Measurements from ENCODE around the gene RFNG.

The RFNG gene

DNA sequence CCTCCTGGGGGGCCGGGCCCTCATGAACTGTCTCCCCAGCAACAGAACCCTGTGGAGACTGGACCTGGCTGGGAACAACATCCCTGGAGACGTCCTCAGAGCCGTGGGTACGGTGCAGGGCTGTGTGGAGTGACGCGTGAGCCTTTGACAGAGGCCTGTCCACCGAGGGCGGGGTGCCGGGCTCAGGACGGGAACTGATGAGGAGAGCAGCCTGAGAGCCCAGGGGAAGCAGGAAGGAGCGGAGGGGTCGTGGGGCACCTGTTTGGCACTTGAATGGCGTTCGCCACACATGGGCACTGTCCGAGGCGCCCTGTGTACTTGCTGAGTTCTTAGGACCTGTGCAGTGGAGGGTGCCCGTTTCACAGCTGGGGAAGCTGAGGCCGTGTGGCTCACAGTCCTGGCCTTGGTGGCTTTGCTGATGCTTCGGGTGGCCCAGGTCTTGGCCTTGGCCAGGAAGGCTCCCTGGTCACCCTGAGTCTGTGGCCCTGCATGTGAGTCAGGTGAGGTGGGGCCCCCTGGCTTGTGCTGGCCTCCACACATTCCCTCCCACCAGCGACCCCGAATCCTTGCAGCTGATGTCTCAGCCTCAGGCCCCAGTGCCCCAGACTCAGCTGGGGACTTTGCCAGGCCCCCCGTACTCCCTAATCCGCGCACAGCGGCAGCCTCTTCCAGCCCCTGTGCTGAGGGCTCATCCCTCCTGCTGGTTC is 26.1 kb downstream of the RFNG start:
- no peak for DNase-seq (ENCODE audit: low read depth in 2 of 2)

DNA sequence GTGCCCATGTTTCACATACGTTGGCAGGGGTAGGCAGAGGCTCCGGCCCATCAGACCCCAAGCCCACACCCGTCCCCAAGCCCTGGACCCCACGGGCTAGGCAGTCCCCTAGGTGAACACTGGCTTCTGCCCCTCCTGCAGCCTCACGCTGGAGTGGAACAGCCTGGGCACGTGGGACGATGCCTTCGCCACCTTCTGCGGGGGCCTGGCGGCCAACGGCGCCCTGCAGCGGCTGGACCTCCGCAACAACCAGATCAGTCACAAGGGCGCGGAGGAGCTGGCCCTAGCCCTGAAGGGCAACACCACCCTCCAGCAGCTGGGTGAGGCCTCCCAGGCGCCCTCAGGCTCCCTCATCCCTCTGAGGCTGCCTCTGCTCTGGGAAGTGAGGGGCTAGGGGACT is 26.8 kb downstream of the RFNG start:
- no peak for DNase-seq (ENCODE audit: low read depth in 2 of 2)

- no peak for DNase-seq (ENCODE audit: low read depth in 2 of 2)
These were observed 28.0 kb downstream of the RFNG start for GRCh38 chr17:82023447-82024241.

DNA sequence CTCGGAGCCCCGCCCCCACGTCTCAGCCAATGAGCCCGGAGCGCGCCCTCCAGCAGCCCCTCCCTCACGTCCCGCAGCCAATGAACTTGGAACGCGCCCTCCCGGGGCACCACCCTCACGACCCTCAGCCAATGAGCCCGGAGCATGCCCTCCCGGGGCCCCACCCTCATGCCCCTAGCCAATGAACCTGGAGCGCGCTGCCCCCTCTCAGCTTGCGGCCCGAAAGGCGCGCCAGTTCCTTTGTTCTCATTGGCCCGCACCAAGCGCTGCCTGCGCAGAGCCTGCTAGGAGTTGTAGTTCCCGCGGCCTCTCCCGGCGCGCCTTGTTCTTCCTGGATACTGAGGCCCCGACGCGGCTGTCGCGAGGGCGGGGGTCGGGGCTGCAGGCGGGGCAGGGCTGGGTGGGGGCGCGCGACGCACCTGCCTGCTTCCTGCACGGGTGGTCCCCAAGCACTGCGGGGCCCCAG is 28.6 kb downstream of the RFNG start, which contains the start of gene LRRC45:
Gene LRRC45, plus strand, starts transcription at position 325 of the 466 bp plus-strand sequence. CDS start 339 bp downstream, outside the sequence.
- peak; percentile 99 to 100 for DNase-seq (ENCODE audit: low read depth in 2 of 2)

GRCh38 chr17:82022310-82022980 is 29.2 kb downstream of the RFNG start, which contains the start of gene CENPX:
TSS of gene CENPX (minus strand) at chr17:82022878. CDS start at chr17:82022861, 17 bp downstream.
- no peak for DNase-seq (ENCODE audit: low read depth in 2 of 2)

GRCh38 chr17:82021900-82022309 is 29.7 kb downstream of the RFNG start:
- no peak for DNase-seq (ENCODE audit: low read depth in 2 of 2)

- DNase-seq (ENCODE audit: low read depth in 2 of 2) = no peak
These were observed 30.3 kb downstream of the RFNG start for GRCh38 chr17:82021107-82021899.

DNA sequence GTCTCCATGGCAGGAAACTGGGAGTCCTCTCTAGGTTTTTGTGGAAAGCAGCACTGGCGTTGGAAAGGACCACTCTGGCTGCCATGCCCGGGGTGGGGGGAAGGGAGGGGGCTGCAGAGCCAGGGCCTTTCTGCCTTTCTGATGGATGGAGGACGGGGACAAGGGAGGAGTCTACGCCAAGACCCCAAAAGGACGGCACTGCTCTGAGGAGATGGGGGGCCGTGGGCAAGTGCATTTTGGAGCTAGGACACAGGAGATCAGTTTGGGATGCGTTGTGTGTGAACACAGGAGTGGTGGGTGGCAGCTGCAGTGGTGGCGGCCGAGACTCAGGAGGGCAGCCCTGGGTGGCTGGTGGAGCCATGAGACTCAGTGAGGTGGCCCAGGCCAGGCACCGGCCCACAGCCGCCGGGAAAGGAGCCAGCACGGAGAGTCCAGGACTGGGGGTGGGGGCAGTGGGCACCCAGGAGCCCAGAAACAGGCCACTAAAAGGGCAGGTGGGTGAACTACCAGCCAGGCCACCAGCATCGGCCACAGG is 31.0 kb downstream of the RFNG start:
- no peak for DNase-seq (ENCODE audit: low read depth in 2 of 2)

DNA sequence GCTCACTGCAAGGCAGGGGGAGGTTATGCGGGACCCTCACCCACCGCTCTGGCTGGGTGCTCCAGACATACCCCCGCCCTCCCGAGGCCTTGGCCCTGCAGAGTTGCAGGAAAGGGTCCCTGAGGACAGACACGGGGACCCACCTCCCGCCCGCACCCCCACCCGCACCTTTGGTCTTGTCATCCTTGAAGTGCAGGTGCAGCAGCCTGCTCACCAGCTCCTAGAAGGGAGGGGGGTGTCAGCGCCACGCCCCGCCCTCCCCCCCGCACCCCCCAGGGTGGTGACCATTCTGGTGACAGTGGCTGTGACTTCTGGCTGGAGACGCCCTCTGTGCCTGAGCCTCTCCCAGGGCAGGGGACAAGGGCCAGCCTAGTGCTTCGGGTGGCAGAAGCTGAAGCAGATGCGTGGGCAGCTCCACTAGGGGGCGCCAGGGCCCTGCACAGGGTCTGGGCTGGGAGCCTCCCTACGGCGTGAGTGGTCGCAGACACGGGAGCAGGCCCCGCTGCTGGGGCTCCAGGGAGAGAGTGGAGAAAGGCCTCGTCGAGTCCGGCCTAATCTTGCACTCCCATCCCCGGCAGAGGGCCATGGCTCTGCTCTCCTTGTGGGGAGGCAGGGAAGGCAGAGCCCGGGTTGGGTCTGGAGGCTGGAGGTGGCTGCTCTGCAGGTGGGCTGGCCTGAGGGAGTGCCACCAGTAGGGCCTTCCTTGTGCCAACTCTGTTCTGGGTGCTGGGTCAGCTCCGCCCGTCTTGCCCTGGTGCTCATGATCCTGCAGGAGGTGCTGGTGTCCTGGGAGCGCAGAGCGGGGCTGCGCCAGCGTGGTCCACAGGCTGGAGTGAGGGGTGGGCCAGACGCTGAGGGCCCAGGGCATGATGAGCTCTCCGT is 31.7 kb downstream of the RFNG start:
- DNase-seq (ENCODE audit: low read depth in 2 of 2) = peak; percentile 21 to 33

DNA sequence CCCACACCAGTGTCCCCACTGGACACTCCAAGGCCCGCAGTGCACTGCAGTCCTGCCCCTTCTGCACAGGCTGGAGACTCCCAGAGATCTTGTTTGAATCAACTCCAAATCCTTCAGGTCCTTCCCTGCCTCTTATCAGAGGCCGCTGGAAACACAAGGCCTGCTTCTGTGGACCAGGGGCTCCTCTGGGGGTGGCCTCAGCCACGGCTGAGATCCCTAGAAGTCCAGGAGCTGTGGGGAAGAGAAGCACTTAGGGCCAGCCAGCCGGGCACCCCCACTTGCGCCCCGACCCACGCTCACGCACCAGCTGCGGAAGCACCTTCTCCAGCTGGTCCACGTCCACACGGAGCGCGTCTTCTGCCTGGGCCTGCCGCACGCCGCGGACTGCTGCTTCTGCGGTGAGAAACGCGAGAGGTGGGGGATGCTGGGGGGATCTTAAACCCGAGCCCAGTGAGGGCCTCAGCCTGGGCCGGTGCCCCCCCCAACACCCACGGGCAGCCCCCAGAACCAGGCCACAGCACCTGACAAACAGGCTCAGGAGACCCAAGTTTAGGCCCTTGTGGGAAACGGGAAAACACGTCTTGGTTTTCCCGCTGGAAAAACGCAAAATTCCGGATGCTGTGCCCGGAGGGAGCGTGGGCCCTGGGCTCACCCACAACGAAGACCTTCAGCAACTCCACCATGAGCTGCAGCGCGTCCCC is 32.5 kb downstream of the RFNG start:
- DNase-seq (ENCODE audit: low read depth in 2 of 2) = no peak

DNA sequence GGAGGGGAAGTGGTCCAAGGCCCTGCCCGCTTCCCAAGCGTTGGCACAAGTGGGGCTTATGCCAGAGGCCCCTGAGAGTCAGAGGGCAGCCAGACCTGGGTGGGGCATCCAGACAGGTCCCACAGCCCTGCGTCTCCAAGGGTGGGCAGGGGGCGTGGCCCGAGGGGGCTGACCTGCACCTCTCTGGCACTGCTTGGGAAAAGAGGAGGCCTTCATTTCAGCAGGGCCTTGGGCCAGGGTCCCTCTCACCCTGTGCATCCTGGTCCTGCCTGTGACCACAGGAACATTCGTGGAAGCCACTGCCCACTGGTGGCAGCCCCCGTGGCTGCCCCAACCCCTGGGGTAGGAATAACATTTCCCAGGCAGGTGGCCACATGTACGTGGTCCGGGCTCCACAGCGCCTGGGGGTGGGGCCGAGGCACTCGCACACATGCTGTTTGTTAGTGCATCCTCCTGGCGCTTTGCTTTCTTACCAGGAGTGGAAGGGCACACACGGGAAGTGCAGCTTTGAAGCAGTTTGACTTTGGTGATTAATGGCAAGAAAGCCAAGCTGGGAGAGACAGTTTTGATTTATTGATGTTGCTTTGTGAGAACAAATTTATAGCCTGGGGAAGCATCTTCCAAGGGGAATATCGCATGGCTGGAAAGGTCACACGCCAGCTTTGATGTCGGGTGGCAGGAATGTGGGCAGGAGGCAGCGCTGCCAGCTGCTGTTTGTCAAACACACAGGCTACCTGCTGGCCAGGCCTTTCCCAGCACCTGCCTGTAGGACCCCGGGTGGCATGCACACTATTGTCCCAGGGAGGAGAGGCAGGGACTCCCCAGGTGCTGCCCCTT is 33.2 kb downstream of the RFNG start:
- no peak for DNase-seq (ENCODE audit: low read depth in 2 of 2)

- DNase-seq (ENCODE audit: low read depth in 2 of 2) = no peak
These were observed 33.9 kb downstream of the RFNG start for GRCh38 chr17:82017612-82018151.

DNA sequence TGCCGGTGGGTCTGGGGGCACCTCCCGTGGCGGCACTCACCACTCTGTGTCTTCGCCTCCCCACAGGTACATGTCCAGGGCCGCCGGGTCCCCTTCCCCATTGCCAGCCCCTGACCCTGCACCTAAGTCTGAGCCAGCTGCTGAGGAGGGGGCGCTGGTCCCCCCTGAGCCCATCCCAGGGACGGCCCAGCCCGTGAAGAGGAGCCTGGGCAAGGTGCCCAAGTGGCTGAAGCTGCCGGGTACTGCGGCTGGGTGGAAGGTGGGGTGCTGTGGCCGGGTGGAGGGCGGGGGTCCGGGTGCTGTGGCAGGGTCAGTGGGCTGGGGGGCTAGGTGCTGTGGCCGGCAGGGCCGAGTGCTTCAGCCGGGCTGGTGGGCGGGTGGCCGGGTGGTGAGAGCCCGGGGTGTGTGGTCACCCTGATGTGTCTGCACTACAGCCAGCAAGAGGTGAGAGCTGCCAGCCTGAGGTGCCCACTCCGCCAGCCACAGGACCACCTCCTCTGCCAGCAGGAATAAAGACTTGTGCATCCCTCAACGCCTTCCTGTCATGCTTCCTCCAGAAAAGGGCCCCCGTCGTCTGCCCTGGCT is 34.6 kb downstream of the RFNG start:
- no peak for DNase-seq (ENCODE audit: low read depth in 2 of 2)

DNA sequence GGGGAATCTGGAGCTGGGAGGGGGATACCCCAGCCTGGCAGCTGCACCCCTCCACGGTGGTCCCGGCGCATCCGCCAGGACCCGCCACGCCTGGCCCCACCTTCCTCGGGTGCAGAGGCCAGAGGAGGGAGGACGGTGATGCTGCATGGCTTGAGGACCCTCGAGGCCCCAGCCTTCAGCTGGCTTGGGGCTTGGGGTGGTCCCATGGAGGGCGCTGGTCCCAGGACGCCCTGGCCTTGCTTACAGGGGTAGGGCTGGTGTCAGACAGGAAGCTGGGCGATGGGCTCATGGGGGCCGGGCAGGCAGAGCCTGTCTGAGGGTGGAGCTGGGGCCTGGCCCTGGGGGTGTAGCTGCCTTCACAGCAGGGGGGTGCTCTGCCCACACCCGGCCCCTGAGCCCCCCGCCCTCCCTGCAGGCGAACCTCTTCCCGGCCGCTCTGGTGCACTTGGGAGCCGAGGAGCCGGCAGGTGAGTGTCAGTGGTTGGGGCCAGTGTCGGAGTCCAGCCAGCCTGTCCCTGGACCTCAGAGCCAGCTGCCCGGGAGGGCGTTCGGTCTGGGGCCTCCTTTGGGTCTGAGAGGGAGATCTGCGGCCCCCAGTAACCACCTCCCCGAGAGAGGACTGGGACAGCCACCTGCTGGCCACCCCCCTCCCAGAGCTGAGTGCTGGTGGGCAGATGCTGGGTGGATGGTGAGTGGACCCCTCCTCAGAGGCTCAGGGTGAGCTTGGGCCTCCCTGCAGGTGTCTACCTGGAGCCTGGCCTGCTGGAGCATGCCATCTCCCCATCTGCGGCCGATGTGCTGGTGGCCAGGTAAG is 35.3 kb downstream of the RFNG start:
- no peak for DNase-seq (ENCODE audit: low read depth in 2 of 2)

DNA sequence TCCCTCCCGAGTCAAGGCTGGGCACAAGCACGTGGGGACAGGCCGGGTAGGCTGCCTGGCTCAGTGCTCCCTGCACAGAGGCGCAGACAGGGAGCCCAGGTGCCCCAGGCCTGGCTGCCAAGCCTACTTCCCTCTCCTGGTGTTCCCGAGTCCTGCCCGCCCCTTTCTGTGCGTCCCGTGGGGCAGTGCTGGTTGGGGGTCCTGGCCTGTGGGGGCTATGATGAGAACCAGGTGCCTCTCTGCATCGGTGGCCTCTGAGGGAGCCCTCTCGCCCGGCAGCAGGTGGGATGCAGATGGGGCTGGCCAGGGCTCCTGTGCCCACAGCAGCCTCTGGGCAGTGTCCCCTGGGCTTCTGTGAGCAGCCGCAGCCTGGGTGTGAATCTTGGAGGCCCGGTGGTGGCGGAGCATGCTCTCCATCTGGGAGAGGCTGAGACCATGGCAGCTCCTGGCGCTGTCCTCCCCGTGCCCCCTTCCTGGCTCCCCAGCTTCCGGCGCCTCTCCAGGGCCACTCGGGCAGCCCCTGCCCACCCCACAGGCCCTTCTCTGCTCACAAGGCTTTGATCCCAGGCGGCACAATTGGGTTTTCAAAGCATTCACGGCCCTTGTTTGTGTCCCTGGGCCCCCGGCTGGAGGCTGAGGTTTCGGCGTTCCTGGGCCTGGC is 36.2 kb downstream of the RFNG start:
- no peak for DNase-seq (ENCODE audit: low read depth in 2 of 2)

GRCh38 chr17:82014971-82015310 is 36.7 kb downstream of the RFNG start:
- DNase-seq (ENCODE audit: low read depth in 2 of 2) = no peak

DNA sequence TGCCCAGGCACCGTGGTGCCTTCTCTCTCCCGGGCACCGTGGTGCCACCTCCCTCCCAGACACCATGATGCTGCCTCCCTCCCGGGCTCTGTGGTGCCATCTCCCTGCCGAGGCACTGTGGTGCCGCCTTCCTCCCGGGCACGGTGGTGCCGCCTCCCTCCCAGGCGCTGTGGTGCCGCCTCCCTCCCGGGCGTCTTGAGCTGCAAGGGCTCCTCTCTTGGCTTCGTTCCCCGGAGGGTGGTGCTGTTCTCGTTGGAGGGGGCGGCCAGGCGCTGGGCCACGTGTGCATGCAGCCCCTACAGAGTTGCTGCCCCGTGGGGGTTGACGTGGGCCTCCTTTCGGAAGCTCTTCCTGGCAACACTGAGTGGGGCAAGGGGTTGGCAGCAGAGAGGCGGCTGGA is 37.2 kb downstream of the RFNG start:
- no peak for DNase-seq (ENCODE audit: low read depth in 2 of 2)

Data from activated CD8-positive, alpha-beta memory T cell treated with anti-CD3 and anti-CD28 coated beads for 4 hours (primary cell).